Body of pancreas (tissue), 4 donors: Measurements from ENCODE around the gene FBXO34. TPM values are rescaled to one million over a fixed set of nuclear protein-coding genes. Genes with fewer than 3 reads are reported as not detected.

Experiments
- ATAC-seq: fragments of 150-250 bp; one replicate; pipeline ENCODE4 v1.9.1; 2016
- DNase-seq, 4 donors: peaks; one replicate each; pipeline ENCODE4 v3.0.0-alpha.2; 2019
- H3K27ac ChIP-seq, 4 donors: fragments of 200-600 bp; sonication (generic); 1 replicate in 3 of 4; 2 replicates in 1 of 4; pipeline versions ENCODE4 v1.5.1 to v1.6.1; 2016 to 2019; ENCODE audit warnings: mild to moderate bottlenecking in 1 of 4, mixed read lengths in 1 of 4, moderate library complexity in 1 of 4
- H3K27me3 ChIP-seq, 2 donors: fragments of 200-600 bp; sonication (generic); one replicate each; pipeline ENCODE4 v1.6.0; 2016; ENCODE audit warnings: mild to moderate bottlenecking in 1 of 2
- H3K36me3 ChIP-seq, 2 donors: fragments of 200-600 bp; sonication (generic); replicated peaks in 1 of 2; 2 replicates each; pipeline ENCODE4 v1.5.1; 2016; ENCODE audit warnings: low read depth in 2 of 2; ENCODE audit not compliant: insufficient read depth in 1 of 2
- H3K4me1 ChIP-seq: fragments of 200-600 bp; sonication (generic); one replicate; pipeline ENCODE4 v1.6.0; 2016
- H3K4me3 ChIP-seq, 2 donors: fragments of 200-600 bp; sonication (generic); 1 replicate in 1 of 2; 2 replicates in 1 of 2; pipeline ENCODE4 v1.5.1; 2016 to 2019
- H3K9me3 ChIP-seq, 3 donors: fragments of 200-600 bp; sonication (generic); 1 replicate in 2 of 3; 2 replicates in 1 of 3; pipeline ENCODE4 v1.5.1; 2016
- CTCF ChIP-seq, 7 experiments: fragments of 450-650 bp in 4 of 7; fragments of 200-600 bp in 3 of 7; sonication (generic) in 3 of 7; IDR thresholded peaks; one replicate each; pipeline ENCODE4 v1.5.1; 2016 to 2019; ENCODE audit warnings: antibody characterized with exemption in 7 of 7
- POLR2A ChIP-seq, 3 donors: fragments of 450-650 bp; IDR thresholded peaks; one replicate each; pipeline ENCODE4 v1.6.1; 2016; ENCODE audit warnings: antibody characterized with exemption in 3 of 3, mild to moderate bottlenecking in 2 of 3
- WGBS, 2 donors: methylation state at CpG; one replicate each; pipeline ENCODE4 v1.1.5; 2017; 5-methylcytosine and 5-hydroxymethylcytosine counted together
- intact Hi-C: fragments of 100-400 bp; cut with DNase I; formaldehyde crosslinking; loops from one replicate; pipeline ENCODE4 v1.15.1; 2023
- total RNA-seq, 2 donors: library from RNA; depleted of rRNA; stranded (reverse); fragments of >200 nt; gene quantifications; one replicate each; pipeline ENCODE4 v1.1.0, GENCODE V29; 2016

Gene FBXO34
- total RNA-seq, 2 donors from 2014 or later: 14.2 to 17.4 TPM

GRCh38 chr14:55297611-55298499 lies 26.6 kb downstream of the FBXO34 start:
- TF ChIP-seq CTCF (IDR thresholded peaks at IDR 0.05) (peak in 6 of 7 experiments; percentile 10 to 64 (median 54)), POLR2A (IDR thresholded peaks at IDR 0.05) (no peak)
- Histone ChIP-seq H3K36me3 (no peaks in the 10 kb centered on the region), H3K27ac (peak overlapping the region in 3 of 4 donors; percentile 12 to 19 (median 18)), H3K4me1 (peaks cover 26% of the 10 kb centered on the region), H3K9me3 (no peaks in the 10 kb centered on the region), H3K27me3 (no peaks in the 10 kb centered on the region), H3K4me3 (no peak overlapping the region)
- intact Hi-C loops: no loop called here
- DNase-seq (peak; percentile 56 to 70 (median 66)), ATAC-seq (peak; percentile 70)
- WGBS, 2 donors: 30 to 33% methylated on average over 6 of the region's 6 CpGs

- Histone ChIP-seq H3K27me3 (no peaks in the 10 kb centered on the region), H3K4me3 (no peak overlapping the region), H3K4me1 (peaks cover 26% of the 10 kb centered on the region), H3K27ac (peak overlapping the region in 2 of 4 donors; percentile 12 to 19), H3K9me3 (no peaks in the 10 kb centered on the region), H3K36me3 (no peaks in the 10 kb centered on the region)
- no peak for ATAC-seq
- intact Hi-C loops: no loop called here
- no peak for TF ChIP-seq CTCF (IDR thresholded peaks at IDR 0.05)
- TF ChIP-seq POLR2A (IDR thresholded peaks at IDR 0.05): no peak
- WGBS, 2 donors: 96 to 97% methylated on average over 22 of the region's 22 CpGs
- no peak for DNase-seq
Measured at GRCh38 chr14:55298500-55298822, 27.2 kb downstream of the FBXO34 start.

GRCh38 chr14:55301437-55302121 lies 30.4 kb downstream of the FBXO34 start:
- Histone ChIP-seq H3K9me3 (no peaks in the 10 kb centered on the region), H3K27ac (no peak overlapping the region), H3K36me3 (no peaks in the 10 kb centered on the region), H3K4me3 (no peak overlapping the region), H3K27me3 (no peaks in the 10 kb centered on the region), H3K4me1 (peaks cover 26% of the 10 kb centered on the region)
- TF ChIP-seq CTCF (IDR thresholded peaks at IDR 0.05) (no peak), POLR2A (IDR thresholded peaks at IDR 0.05) (no peak)
- 69 to 73% methylated on average over 1 of the region's 1 CpG for WGBS, 2 donors
- DNase-seq (no peak), ATAC-seq (peak; percentile 45)
- intact Hi-C loops: no loop called here

DNA sequence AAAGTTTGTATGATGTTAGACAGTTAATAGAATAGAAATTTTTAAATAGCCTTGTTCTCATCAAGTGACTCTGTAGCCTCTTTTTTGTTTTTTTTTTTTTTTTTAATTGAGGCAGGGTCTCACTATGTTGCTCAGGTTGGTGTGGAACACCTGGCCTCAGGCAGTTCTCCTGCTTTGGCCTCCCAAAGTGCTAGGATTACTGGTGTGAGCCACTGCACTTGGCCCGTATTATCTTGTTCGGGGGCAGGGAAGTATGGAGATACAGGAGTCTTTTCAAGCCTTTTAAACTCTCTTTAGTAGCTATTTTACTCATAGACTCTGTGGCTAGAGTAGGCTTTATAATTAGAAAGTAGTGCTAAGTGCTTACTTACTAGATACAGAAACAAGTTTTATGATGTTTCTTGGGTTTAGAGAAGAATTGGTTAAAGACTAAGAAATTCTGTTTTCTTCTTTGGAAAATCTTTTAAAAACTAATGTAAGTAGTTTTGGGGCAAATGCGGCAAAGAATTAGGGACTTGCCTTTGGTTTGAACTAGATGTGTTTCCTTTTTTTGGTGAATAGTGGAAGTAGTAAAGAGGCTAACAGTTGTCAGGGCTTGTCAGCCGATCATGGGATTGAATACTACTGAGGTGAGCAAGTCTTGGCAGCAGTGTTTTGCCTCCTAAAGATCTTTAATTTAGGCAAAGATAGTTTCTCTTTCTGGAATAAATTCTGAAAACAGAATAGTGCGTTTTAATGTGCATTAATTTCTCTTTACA lies 31.3 kb downstream of the FBXO34 start:
- no peak for TF ChIP-seq CTCF (IDR thresholded peaks at IDR 0.05)
- TF ChIP-seq POLR2A (IDR thresholded peaks at IDR 0.05): no peak
- ATAC-seq (no peak), DNase-seq (no peak)
- Histone ChIP-seq H3K4me3 (no peak overlapping the region), H3K36me3 (no peaks in the 10 kb centered on the region), H3K9me3 (no peaks in the 10 kb centered on the region), H3K27ac (no peak overlapping the region), H3K27me3 (no peaks in the 10 kb centered on the region), H3K4me1 (peaks cover 25% of the 10 kb centered on the region)
- intact Hi-C loops: no loop called here
- 79 to 80% methylated on average over 5 of the region's 5 CpGs for WGBS, 2 donors
